HEK293 (cell line): ENCODE data around the gene FOXP1.

ENCODE experiments used
- CTCF ChIA-PET: fragments of 350-600 bp; formaldehyde crosslinking; extraction: SDS; loops from one replicate; lab custom pipeline; 2021; ENCODE audit warnings: antibody characterized with exemption; lab: Yijun Ruan, JAX
- POLR2A ChIA-PET: fragments of 300-600 bp; formaldehyde crosslinking; extraction: SDS; loops from one replicate; lab custom pipeline; 2020; ENCODE audit warnings: antibody characterized with exemption, inconsistent platforms; lab: Yijun Ruan, JAX
- H3K27ac ChIP-seq: fragments of 200-500 bp; sonication (Bioruptor generic); 2 replicates; pipeline ENCODE4 v1.5.1; 2014; ENCODE audit warnings: low read depth, low read length, control low read depth, inconsistent platforms; ENCODE audit errors: extremely low read depth
- H3K36me3 ChIP-seq, 2 experiments: fragments of 200-500 bp in 1 of 2; sonication (Bioruptor generic) in 1 of 2; 1 replicate in 1 of 2; 2 replicates in 1 of 2; pipeline ENCODE4 v1.5.1; 2014 to 2017; ENCODE audit warnings: inconsistent platforms in 2 of 2, low read length in 2 of 2; ENCODE audit not compliant: control insufficient read depth in 2 of 2, insufficient read depth in 1 of 2
- H3K4me1 ChIP-seq: fragments of 200-500 bp; sonication (Bioruptor generic); 2 replicates; pipeline ENCODE4 v1.5.1; 2014; ENCODE audit warnings: mild to moderate bottlenecking, low read length, inconsistent platforms; ENCODE audit not compliant: control insufficient read depth, insufficient read depth
- H3K4me3 ChIP-seq: 2 replicates; pipeline ENCODE4 v1.5.1; 2011; ENCODE audit warnings: low read depth, mild to moderate bottlenecking, control low read depth, low read length, moderate library complexity
- H3K9me3 ChIP-seq: fragments of 200-500 bp; sonication (Bioruptor generic); 2 replicates; pipeline ENCODE4 v1.5.1; 2014; ENCODE audit warnings: low read depth, low read length, inconsistent platforms; ENCODE audit not compliant: control insufficient read depth, insufficient read depth
- ELK4 ChIP-seq: IDR thresholded peaks from 2 replicates; pipeline ENCODE4 v1.6.1; 2011; ENCODE audit warnings: mild to moderate bottlenecking, low read depth, low read length, borderline replicate concordance
- TSHZ1 ChIP-seq: fragments of 450-650 bp; formaldehyde crosslinking; IDR thresholded peaks from 2 replicates; pipeline ENCODE4 v1.5.1; 2016; ENCODE audit warnings: missing biosample characterization, missing genetic modification characterization, borderline replicate concordance
- ZBTB26 ChIP-seq: fragments of 450-650 bp; formaldehyde crosslinking; optimal IDR thresholded peaks from 2 replicates; pipeline ENCODE3; 2016; ENCODE audit warnings: missing biosample characterization, mild to moderate bottlenecking, missing genetic modification characterization
- ZNF112 ChIP-seq: fragments of 450-650 bp; formaldehyde crosslinking; IDR thresholded peaks from 2 replicates; pipeline ENCODE4 v1.5.0; 2017; ENCODE audit warnings: missing biosample characterization, missing genetic modification characterization
- ZNF114 ChIP-seq: fragments of 450-650 bp; formaldehyde crosslinking; IDR thresholded peaks from 2 replicates; pipeline ENCODE4 v1.5.0; 2017; ENCODE audit warnings: missing biosample characterization, missing genetic modification characterization
- ZNF148 ChIP-seq: fragments of 450-650 bp; formaldehyde crosslinking; IDR thresholded peaks from 2 replicates; pipeline ENCODE4 v1.5.0; 2017; ENCODE audit warnings: missing biosample characterization, missing genetic modification characterization, borderline replicate concordance
- ZNF16 ChIP-seq: fragments of 450-650 bp; formaldehyde crosslinking; IDR thresholded peaks from 2 replicates; pipeline ENCODE4 v1.5.1; 2016; ENCODE audit warnings: low read depth, missing biosample characterization, missing genetic modification characterization
- ZNF19 ChIP-seq: fragments of 450-650 bp; formaldehyde crosslinking; IDR thresholded peaks from 2 replicates; pipeline ENCODE4; 2016; ENCODE audit warnings: missing biosample characterization, missing genetic modification characterization, low read depth
- ZNF26 ChIP-seq: fragments of 450-650 bp; formaldehyde crosslinking; IDR thresholded peaks from 2 replicates; pipeline ENCODE4 v1.5.1; 2016; ENCODE audit warnings: missing biosample characterization, missing genetic modification characterization
- ZNF37A ChIP-seq: fragments of 450-650 bp; IDR thresholded peaks from 2 replicates; pipeline ENCODE4 v1.5.1; 2018; ENCODE audit warnings: missing biosample characterization, missing genetic modification characterization
- ZNF449 ChIP-seq: fragments of 450-650 bp; formaldehyde crosslinking; IDR thresholded peaks from 2 replicates; pipeline ENCODE4 v1.5.1; 2017; ENCODE audit warnings: missing biosample characterization, mild to moderate bottlenecking, missing genetic modification characterization, moderate library complexity
- ZNF600 ChIP-seq: fragments of 450-650 bp; formaldehyde crosslinking; IDR thresholded peaks from 2 replicates; pipeline ENCODE4 v1.5.1; 2016; ENCODE audit warnings: missing biosample characterization, missing genetic modification characterization
- ZNF610 ChIP-seq: fragments of 450-650 bp; formaldehyde crosslinking; IDR thresholded peaks from 2 replicates; pipeline ENCODE4 v1.5.1; 2016; ENCODE audit warnings: missing biosample characterization, missing genetic modification characterization, borderline replicate concordance
- ZNF621 ChIP-seq: fragments of 450-650 bp; formaldehyde crosslinking; IDR thresholded peaks from 2 replicates; pipeline ENCODE4 v1.5.1; 2017; ENCODE audit warnings: missing biosample characterization, missing genetic modification characterization
- ZSCAN23 ChIP-seq: fragments of 450-650 bp; formaldehyde crosslinking; IDR thresholded peaks from 2 replicates; pipeline ENCODE4 v1.5.1; 2016; ENCODE audit warnings: missing biosample characterization, missing genetic modification characterization

Gene FOXP1

GRCh38 chr3:71313844-71314243 is 269.7 kb downstream of the FOXP1 start:
- POLR2A ChIA-PET: interaction anchor here (0.6 kb wide), 1 partner anchor 37 kb away, joined by 8 read pairs; no protein-coding TSS in a partner anchor
- no peak for TF ChIP-seq ZNF112 (tag by site-specific recombination)
- no peak overlapping the region for H3K27ac ChIP-seq
- CTCF ChIA-PET: no interaction called here
- H3K4me1 ChIP-seq: peaks cover 8% of the 10 kb centered on the region; the same call in 1 of the 2 replicates
- no peaks in the 10 kb centered on the region for H3K9me3 ChIP-seq
- no peaks in the 10 kb centered on the region for H3K36me3 ChIP-seq
- no peak overlapping the region for H3K4me3 ChIP-seq

- CTCF ChIA-PET: no interaction called here
- H3K36me3 ChIP-seq: no peaks in the 10 kb centered on the region
Measured at GRCh38 chr3:71312461-71312860, 271.1 kb downstream of the FOXP1 start.

GRCh38 chr3:71311661-71312046 is 271.9 kb downstream of the FOXP1 start:
- ChIA-PET CTCF (no interaction called here), POLR2A (no interaction called here)
- Histone ChIP-seq H3K36me3 (no peaks in the 10 kb centered on the region), H3K4me3 (no peak overlapping the region), H3K9me3 (no peaks in the 10 kb centered on the region), H3K27ac (no peak overlapping the region), H3K4me1 (0 out of 2 replicates have a peak, but pooled peaks cover 4% of the 10 kb centered on the region)
- TF ChIP-seq ZNF37A (no peak), ZNF449 (tag by site-specific recombination) (0 out of 2 replicates have a peak, but pooled peaks have one; percentile 61)

More at GRCh38 chr3:71312461-71312860, 271.1 kb downstream of the FOXP1 start:
- no peak for TF ChIP-seq ZSCAN23 (tag by site-specific recombination)
- TF ChIP-seq ZNF610 (tag by site-specific recombination): no peak
- TF ChIP-seq TSHZ1 (tag by site-specific recombination): no peak
- no peak for TF ChIP-seq ZNF114
- no peak for TF ChIP-seq ZNF16
- Histone ChIP-seq H3K9me3 (no peaks in the 10 kb centered on the region), H3K27ac (no peak overlapping the region), H3K4me1 (0 out of 2 replicates have a peak, but pooled peaks cover 4% of the 10 kb centered on the region), H3K4me3 (no peak overlapping the region)
- POLR2A ChIA-PET: no interaction called here

- no peak overlapping the region for H3K27ac ChIP-seq
- H3K4me1 ChIP-seq: peaks cover 6% of the 10 kb centered on the region; the same call in 1 of the 2 replicates
- H3K4me3 ChIP-seq: no peak overlapping the region
- ChIA-PET POLR2A (no interaction called here), CTCF (no interaction called here)
- H3K36me3 ChIP-seq: no peaks in the 10 kb centered on the region
- H3K9me3 ChIP-seq: no peaks in the 10 kb centered on the region
- no peak for TF ChIP-seq ZNF19 (tag by site-specific recombination)
- no peak for TF ChIP-seq ELK4
- no peak for TF ChIP-seq ZNF621 (tag by site-specific recombination)
- no peak for TF ChIP-seq ZBTB26 (tag by site-specific recombination)
- no peak for TF ChIP-seq ZNF600 (tag by site-specific recombination)
- no peak for TF ChIP-seq ZNF148 (tag by site-specific recombination)
- TF ChIP-seq ZNF26 (tag by site-specific recombination): no peak
Measured at GRCh38 chr3:71310980-71311660, 272.4 kb downstream of the FOXP1 start.
